ENCODE measurements around the gene RHO. TPM values are rescaled to one million over a fixed set of nuclear protein-coding genes. Genes with fewer than 3 reads are reported as not detected.

The RHO gene
- total RNA-seq, 1 donor from 2014 or later: not detected

- H3K36me3 ChIP-seq (ENCODE audit: control insufficient read depth, insufficient read depth, low read length): peaks cover 1% of the 10 kb centered on the region
- no peaks in the 10 kb centered on the region for H3K27me3 ChIP-seq (ENCODE audit: control insufficient read depth, insufficient read depth, low read length)
- H3K4me3 ChIP-seq (ENCODE audit: low read depth, low read length): no peak overlapping the region
- DNase-seq (ENCODE audit: low read depth): no peak
- no peak for TF ChIP-seq CTCF (IDR thresholded peaks at IDR 0.05; ENCODE audit: insufficient read depth, low read length, poor library complexity, severe bottlenecking)
Measured at GRCh38 chr3:129577366-129577765, 48.9 kb downstream of the RHO start.

GRCh38 chr3:129577925-129578786 lies 49.7 kb downstream of the RHO start:
- Histone ChIP-seq H3K27me3 (ENCODE audit: control insufficient read depth, insufficient read depth, low read length) (no peaks in the 10 kb centered on the region), H3K36me3 (ENCODE audit: control insufficient read depth, insufficient read depth, low read length) (peaks cover 1% of the 10 kb centered on the region), H3K4me3 (ENCODE audit: low read depth, low read length) (no peak overlapping the region)
- no peak for TF ChIP-seq CTCF (IDR thresholded peaks at IDR 0.05; ENCODE audit: insufficient read depth, low read length, poor library complexity, severe bottlenecking)
- no peak for DNase-seq (ENCODE audit: low read depth)

- Histone ChIP-seq H3K4me3 (ENCODE audit: low read depth, low read length) (no peak overlapping the region), H3K27me3 (ENCODE audit: control insufficient read depth, insufficient read depth, low read length) (no peaks in the 10 kb centered on the region), H3K36me3 (ENCODE audit: control insufficient read depth, insufficient read depth, low read length) (peaks cover 1% of the 10 kb centered on the region)
- no peak for TF ChIP-seq CTCF (IDR thresholded peaks at IDR 0.05; ENCODE audit: insufficient read depth, low read length, poor library complexity, severe bottlenecking)
- no peak for DNase-seq (ENCODE audit: low read depth)
Measured at GRCh38 chr3:129579991-129580390, 51.6 kb downstream of the RHO start.

- no peak overlapping the region for H3K4me3 ChIP-seq (ENCODE audit: low read depth, low read length)
- no peaks in the 10 kb centered on the region for H3K27me3 ChIP-seq (ENCODE audit: control insufficient read depth, insufficient read depth, low read length)
- H3K36me3 ChIP-seq (ENCODE audit: control insufficient read depth, insufficient read depth, low read length): peaks cover 1% of the 10 kb centered on the region
- no peak for TF ChIP-seq CTCF (IDR thresholded peaks at IDR 0.05; ENCODE audit: insufficient read depth, low read length, poor library complexity, severe bottlenecking)
- no peak for DNase-seq (ENCODE audit: low read depth)
Measured at GRCh38 chr3:129581623-129582022, 53.2 kb downstream of the RHO start.

GRCh38 chr3:129582799-129583198 lies 54.4 kb downstream of the RHO start:
- TF ChIP-seq CTCF (IDR thresholded peaks at IDR 0.05; ENCODE audit: insufficient read depth, low read length, poor library complexity, severe bottlenecking): no peak
- H3K27me3 ChIP-seq (ENCODE audit: control insufficient read depth, insufficient read depth, low read length): no peaks in the 10 kb centered on the region
- no peak for DNase-seq (ENCODE audit: low read depth)
- peaks cover under 1% of the 10 kb centered on the region for H3K36me3 ChIP-seq (ENCODE audit: control insufficient read depth, insufficient read depth, low read length)
- H3K4me3 ChIP-seq (ENCODE audit: low read depth, low read length): no peak overlapping the region

- no peaks in the 10 kb centered on the region for H3K36me3 ChIP-seq (ENCODE audit: control insufficient read depth, insufficient read depth, low read length)
- no peaks in the 10 kb centered on the region for H3K27me3 ChIP-seq (ENCODE audit: control insufficient read depth, insufficient read depth, low read length)
- no peak for TF ChIP-seq CTCF (IDR thresholded peaks at IDR 0.05; ENCODE audit: insufficient read depth, low read length, poor library complexity, severe bottlenecking)
- no peak for DNase-seq (ENCODE audit: low read depth)
- H3K4me3 ChIP-seq (ENCODE audit: low read depth, low read length): no peak overlapping the region
Measured at GRCh38 chr3:129583289-129583688, 54.9 kb downstream of the RHO start.

Measured in kidney epithelial cell (primary cell).